IMR-90 (cell line): ENCODE data around the gene KCNK6. TPM values are rescaled to one million over a fixed set of nuclear protein-coding genes. Genes with fewer than 3 reads are reported as not detected.

Source experiments
- ATAC-seq: fragments of 200-7000 bp; cut with Tn5 transposase; 2 replicates; pipeline ENCODE4 v1.9.1; 2020; ENCODE audit warnings: low read depth, mild to moderate bottlenecking, moderate library complexity
- BruUV-seq: library from RNA; stranded (reverse); fragments of 400-500 nt; replicated peaks from 2 replicates; lab custom pipeline; 2021; lab: Mats Ljungman, UMichigan
- CTCF ChIA-PET: fragments of 300-600 bp; formaldehyde crosslinking; extraction: SDS; loops from one replicate; lab custom pipeline; 2021; ENCODE audit warnings: antibody characterized with exemption; lab: Yijun Ruan, JAX
- POLR2A ChIA-PET: fragments of 300-600 bp; sonication (Branson Sonifier 250); formaldehyde crosslinking; loops from one replicate; lab custom pipeline; 2022; ENCODE audit warnings: antibody characterized with exemption; ENCODE audit not compliant: unreplicated experiment; lab: Charles Lee
- DNase-seq: peaks from one replicate; pipeline ENCODE4 v3.0.0; 2013
- H2AFZ ChIP-seq: replicated peaks from 2 replicates; pipeline ENCODE3; 2013; ENCODE audit warnings: low read length, mild to moderate bottlenecking; ENCODE audit not compliant: poor library complexity
- H2AK5ac ChIP-seq: 2 replicates; pipeline ENCODE4 v1.6.1; 2013; ENCODE audit warnings: low read depth, low read length, inconsistent platforms
- H2AK9ac ChIP-seq: replicated peaks from 2 replicates; pipeline ENCODE3; 2013; ENCODE audit warnings: mild to moderate bottlenecking, low read depth, low read length, moderate library complexity; ENCODE audit not compliant: poor library complexity
- H2BK120ac ChIP-seq: 2 replicates; pipeline ENCODE4 v1.6.1; 2013; ENCODE audit warnings: low read depth, low read length, inconsistent platforms
- H2BK15ac ChIP-seq: 3 replicates; pipeline ENCODE4 v1.6.1; 2013; ENCODE audit warnings: low read depth, low read length, inconsistent platforms
- H2BK20ac ChIP-seq: 2 replicates; pipeline ENCODE4 v1.6.1; 2013; ENCODE audit warnings: low read depth, mild to moderate bottlenecking, inconsistent platforms, low read length, moderate library complexity
- H2BK5ac ChIP-seq: 2 replicates; pipeline ENCODE4 v1.6.1; 2013; ENCODE audit warnings: mild to moderate bottlenecking, low read depth, low read length, inconsistent platforms; ENCODE audit not compliant: poor library complexity, severe bottlenecking
- H3K14ac ChIP-seq: replicated peaks from 2 replicates; pipeline ENCODE4 v1.6.1; 2013; ENCODE audit warnings: low read depth, low read length, inconsistent platforms
- H3K18ac ChIP-seq: 2 replicates; pipeline ENCODE4 v1.6.1; 2013; ENCODE audit warnings: low read depth, low read length, control low read depth
- H3K23ac ChIP-seq: 2 replicates; pipeline ENCODE4 v1.6.1; 2013; ENCODE audit warnings: low read depth, low read length, inconsistent platforms
- H3K27ac ChIP-seq: 2 replicates; pipeline ENCODE4 v1.5.1; 2013; ENCODE audit warnings: mild to moderate bottlenecking, control low read depth, low read length; ENCODE audit not compliant: insufficient read depth
- H3K27me3 ChIP-seq: 2 replicates; pipeline ENCODE4 v1.6.1; 2013; ENCODE audit warnings: low read length; ENCODE audit not compliant: control insufficient read depth, insufficient read depth
- H3K36me3 ChIP-seq: 2 replicates; pipeline ENCODE4 v1.6.1; 2013; ENCODE audit warnings: low read length, mixed read lengths; ENCODE audit not compliant: control insufficient read depth, insufficient read depth
- H3K4ac ChIP-seq: 2 replicates; pipeline ENCODE4 v1.6.1; 2013; ENCODE audit warnings: low read depth, low read length, inconsistent platforms
- H3K4me1 ChIP-seq: 2 replicates; pipeline ENCODE4 v1.6.1; 2013; ENCODE audit warnings: low read length, mixed read lengths; ENCODE audit not compliant: control insufficient read depth, insufficient read depth
- H3K4me2 ChIP-seq: 2 replicates; pipeline ENCODE4 v1.6.1; 2013; ENCODE audit warnings: low read depth, mild to moderate bottlenecking, control low read depth, low read length, moderate library complexity
- H3K4me3 ChIP-seq: 2 replicates; pipeline ENCODE4 v1.5.1; 2013; ENCODE audit warnings: low read depth, mild to moderate bottlenecking, control low read depth, low read length, moderate library complexity; ENCODE audit not compliant: insufficient read depth
- H3K56ac ChIP-seq: 2 replicates; pipeline ENCODE4 v1.6.1; 2013; ENCODE audit warnings: low read length, inconsistent platforms; ENCODE audit not compliant: insufficient read depth; ENCODE audit errors: extremely low read depth
- H3K79me1 ChIP-seq, 2 experiments: 2 replicates each; pipeline ENCODE4 v1.6.1; 2013; ENCODE audit warnings: low read length in 2 of 2, inconsistent platforms in 1 of 2, low read depth in 1 of 2
- H3K9ac ChIP-seq: 2 replicates; pipeline ENCODE4 v1.6.1; 2013; ENCODE audit warnings: low read depth, low read length, control low read depth
- H3K9me1 ChIP-seq: 2 replicates; pipeline ENCODE4 v1.6.1; 2013; ENCODE audit warnings: low read length, inconsistent platforms; ENCODE audit not compliant: insufficient read depth
- H3K9me3 ChIP-seq: 2 replicates; pipeline ENCODE4 v1.6.1; 2013; ENCODE audit warnings: low read length; ENCODE audit not compliant: control insufficient read depth, insufficient read depth
- H4K20me1 ChIP-seq: 2 replicates; pipeline ENCODE4 v1.6.1; 2013; ENCODE audit warnings: low read length, inconsistent platforms; ENCODE audit not compliant: insufficient read depth
- H4K5ac ChIP-seq: 2 replicates; pipeline ENCODE4 v1.6.1; 2013; ENCODE audit warnings: mild to moderate bottlenecking, low read depth, low read length, control low read depth
- H4K8ac ChIP-seq, 2 experiments: 2 replicates each; pipeline ENCODE4 v1.6.1; 2013; ENCODE audit warnings: low read depth in 2 of 2, low read length in 2 of 2, control low read depth in 1 of 2, inconsistent platforms in 1 of 2
- H4K91ac ChIP-seq: 2 replicates; pipeline ENCODE4 v1.6.1; 2013; ENCODE audit warnings: low read depth, low read length, inconsistent platforms; ENCODE audit not compliant: insufficient read depth
- CEBPB ChIP-seq: IDR thresholded peaks from 2 replicates; pipeline ENCODE4 v1.6.1; 2012; ENCODE audit warnings: low read depth, low read length, improper control_type of control experiment
- ELK1 ChIP-seq: fragments of 150-350 bp; IDR thresholded peaks from 2 replicates; pipeline ENCODE4 v1.6.1; 2016; ENCODE audit warnings: low read depth, mild to moderate bottlenecking, low read length, moderate library complexity, borderline replicate concordance
- USF2 ChIP-seq: fragments of 150-350 bp; IDR thresholded peaks from 2 replicates; pipeline ENCODE4 v1.6.1; 2017; ENCODE audit warnings: mild to moderate bottlenecking, antibody characterized with exemption, low read length, low read depth
- WGBS, 2 experiments: methylation state at CpG; one replicate each; pipeline versions ENCODE4 v1.1.5 to v1.1.7; 2013; ENCODE audit warnings: missing lambda C conversion rate in 2 of 2; ENCODE audit not compliant: insufficient read length in 1 of 2; ENCODE audit errors: extremely low coverage in 2 of 2; 5-methylcytosine and 5-hydroxymethylcytosine counted together
- dilution Hi-C: fragments of 300-500 bp; cut with HindIII; formaldehyde crosslinking; loops from one replicate; pipeline ENCODE4 v1.14.3; 2018; ENCODE audit warnings: low sequenced_read_pairs; ENCODE audit not compliant: unreplicated experiment
- in situ Hi-C: fragments of 300-500 bp; cut with MboI; formaldehyde crosslinking; loops from 3 replicates; pipeline ENCODE4 v1.14.3; 2019; ENCODE audit warnings: low sequenced_read_pairs, inconsistent platforms, mixed read lengths
- intact Hi-C: fragments of 100-400 bp; cut with micrococcal nuclease; formaldehyde crosslinking; loops from 2 replicates; pipeline ENCODE4 v1.10.0; 2022
- polyA plus RNA-seq, 3 experiments: library from polyadenylated mRNA; depleted of rRNA; stranded (reverse); fragments of >200 nt; gene quantifications; 2 replicates each; pipeline ENCODE4 v1.2.3, GENCODE V29; 2012; ENCODE audit warnings: low replicate concordance in 1 of 3
- total RNA-seq: library from RNA; depleted of rRNA; stranded (reverse); fragments of >200 nt; gene quantifications from 2 replicates; pipeline ENCODE4 v1.2.3, GENCODE V29; 2012

KCNK6 gene
- total and polyA plus RNA-seq, 2 of the 4 experiments (the other 2 are of a cell fraction), result 2.7 to 4.5 TPM

GRCh38 chr19:38371081-38371480 lies 51.4 kb downstream of the KCNK6 start:
- 67% methylated on average over 2 of the region's 6 CpGs; no CpG with 5 or more reads in 1 of the 2 experiments for WGBS, 2 experiments
- CTCF ChIA-PET, result no interaction called here

More at GRCh38 chr19:38371081-38371480, 51.4 kb downstream of the KCNK6 start:
- H2BK120ac ChIP-seq, result no peak overlapping the region
- H3K4me2 ChIP-seq, result no peak overlapping the region
- peaks cover under 1% of the 10 kb centered on the region; the same call in 1 of the 2 replicates for H3K36me3 ChIP-seq
- peaks cover 23% of the 10 kb centered on the region for H3K27me3 ChIP-seq
- H4K91ac ChIP-seq, result no peak overlapping the region
- H2BK15ac ChIP-seq, result no peak overlapping the region
- peaks cover 10% of the 10 kb centered on the region for H4K20me1 ChIP-seq
- no peak overlapping the region for H2AFZ ChIP-seq
- H2BK20ac ChIP-seq, result no peak overlapping the region
- no peak overlapping the region for H4K8ac ChIP-seq
- POLR2A ChIA-PET, result no interaction called here
- no peak for TF ChIP-seq USF2
- peak; percentile 53 for TF ChIP-seq CEBPB
- no peak for TF ChIP-seq ELK1
- no peak overlapping the region for H3K9ac ChIP-seq
- no peak overlapping the region for H3K4ac ChIP-seq
- no peak overlapping the region for H3K23ac ChIP-seq
- H3K14ac ChIP-seq, result no peak overlapping the region
- H3K9me1 ChIP-seq, result peaks cover 5% of the 10 kb centered on the region
- no peak overlapping the region for H2AK9ac ChIP-seq
- H3K4me3 ChIP-seq, result no peak overlapping the region
- dilution Hi-C loops (no loop called here), in situ Hi-C loops (no loop called here), intact Hi-C loops (no loop called here)
- H3K18ac ChIP-seq, result no peak overlapping the region
- H4K5ac ChIP-seq, result no peak overlapping the region
- ATAC-seq (no peak), DNase-seq (no peak)
- BruUV-seq, result no TSS peak
- H3K56ac ChIP-seq, result no peak overlapping the region
- H3K4me1 ChIP-seq, result peaks cover under 1% of the 10 kb centered on the region; the same call in 1 of the 2 replicates
- no peak overlapping the region for H2AK5ac ChIP-seq
- H3K79me1 ChIP-seq, result peaks cover 4 to 14% of the 10 kb centered on the region in 2 experiments; a peak in 3 of 4 replicates
- no peaks in the 10 kb centered on the region for H3K9me3 ChIP-seq
- no peak overlapping the region for H3K27ac ChIP-seq
- H2BK5ac ChIP-seq, result no peak overlapping the region
